T-helper 2 cell treated with Interferon-gamma antibody and Interleukin-4, amounts not matched to agents 5 μg/mL and 100 μg/mL, for 36 hours (primary cell): Measurements from ENCODE around the gene NEUROG1.
"Not testable (repeated sequence)": the region's sequence is repeated elsewhere in the genome, so short reads cannot be mapped to it uniquely, and the experiment has no call there.

Experiments
- DNase-seq: peaks from one replicate; pipeline ENCODE4 v3.0.0; 2021; ENCODE audit warnings: low spot score
- H3K27ac Mint-ChIP-seq: one replicate; pipeline ENCODE4 v1.8.0; 2021; ENCODE audit warnings: mild to moderate bottlenecking, mixed read lengths
- H3K27me3 Mint-ChIP-seq: one replicate; pipeline ENCODE4 v1.8.0; 2021; ENCODE audit warnings: low read depth, mixed read lengths
- H3K36me3 Mint-ChIP-seq: one replicate; pipeline ENCODE4 v1.8.0; 2021; ENCODE audit warnings: low read depth, mixed read lengths
- H3K4me1 Mint-ChIP-seq: one replicate; pipeline ENCODE4 v1.8.0; 2021; ENCODE audit warnings: low read depth, mixed read lengths
- H3K4me3 Mint-ChIP-seq: one replicate; pipeline ENCODE4 v1.8.0; 2022; ENCODE audit warnings: mild to moderate bottlenecking, moderate library complexity, mixed read lengths
- H3K9me3 Mint-ChIP-seq: one replicate; pipeline ENCODE4 v1.8.0; 2021; ENCODE audit warnings: mixed read lengths

The NEUROG1 gene

GRCh38 chr5:135504376-135504775 is 31.4 kb downstream of the NEUROG1 start:
- Mint-ChIP-seq H3K4me1 (no peaks in the 10 kb centered on the region), H3K9me3 (no peaks in the 10 kb centered on the region), H3K36me3 (no peaks in the 10 kb centered on the region), H3K27me3 (peaks cover 40% of the 10 kb centered on the region), H3K27ac (no peak overlapping the region), H3K4me3 (no peak overlapping the region)
- no peak for DNase-seq

GRCh38 chr5:135503871-135504270 is 31.9 kb downstream of the NEUROG1 start:
- H3K27ac Mint-ChIP-seq, result no peak overlapping the region

DNA sequence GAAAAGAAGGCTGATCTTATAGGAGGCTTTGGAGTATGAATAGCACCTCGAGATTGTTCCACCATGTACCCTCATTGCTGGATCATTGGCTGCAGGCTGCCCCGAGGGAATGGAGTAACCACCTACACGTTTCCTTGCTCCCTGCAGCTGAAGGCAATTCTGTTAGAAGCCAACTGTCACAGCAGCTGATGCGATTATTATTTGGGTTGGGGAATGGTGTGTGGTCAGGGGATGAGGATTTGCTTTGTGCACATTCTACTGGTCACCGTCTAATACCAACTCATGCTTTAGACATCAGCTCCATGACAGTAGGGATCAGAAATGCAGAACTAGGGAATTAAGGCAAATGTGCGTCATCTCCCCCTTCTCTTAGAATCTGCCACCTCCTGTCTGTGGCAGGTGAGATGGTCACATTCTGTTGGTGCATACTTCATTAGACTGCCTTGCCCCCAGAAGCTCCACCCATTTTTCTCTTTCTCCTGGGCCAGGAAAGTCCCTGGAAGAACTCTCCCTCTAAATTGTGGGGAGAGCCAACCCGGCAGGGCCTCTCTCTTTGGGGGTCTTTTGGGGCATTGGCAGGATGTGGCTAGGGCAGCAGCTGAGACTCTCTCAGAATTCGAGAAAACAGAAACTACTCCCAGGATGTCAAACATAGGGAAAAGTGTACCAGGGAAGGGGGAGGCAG is 32.8 kb downstream of the NEUROG1 start:
- Mint-ChIP-seq H3K9me3 (no peaks in the 10 kb centered on the region), H3K4me1 (no peaks in the 10 kb centered on the region), H3K27ac (no peak overlapping the region), H3K27me3 (peaks cover 34% of the 10 kb centered on the region), H3K4me3 (no peak overlapping the region), H3K36me3 (no peaks in the 10 kb centered on the region)
- no peak for DNase-seq

More at GRCh38 chr5:135503871-135504270, 31.9 kb downstream of the NEUROG1 start:
- Mint-ChIP-seq H3K36me3 (no peaks in the 10 kb centered on the region), H3K4me3 (no peak overlapping the region), H3K4me1 (no peaks in the 10 kb centered on the region), H3K27me3 (peaks cover 35% of the 10 kb centered on the region), H3K9me3 (no peaks in the 10 kb centered on the region)
- DNase-seq, result no peak

GRCh38 chr5:135501965-135502364 is 33.8 kb downstream of the NEUROG1 start:
- H3K27ac Mint-ChIP-seq, result no peak overlapping the region
- H3K4me1 Mint-ChIP-seq, result no peaks in the 10 kb centered on the region
- peaks cover 33% of the 10 kb centered on the region for H3K27me3 Mint-ChIP-seq
- no peaks in the 10 kb centered on the region for H3K36me3 Mint-ChIP-seq
- DNase-seq, result no peak
- no peaks in the 10 kb centered on the region for H3K9me3 Mint-ChIP-seq
- H3K4me3 Mint-ChIP-seq, result no peak overlapping the region

- Mint-ChIP-seq H3K27me3 (peaks cover 52% of the 10 kb centered on the region), H3K36me3 (no peaks in the 10 kb centered on the region), H3K4me1 (no peaks in the 10 kb centered on the region), H3K9me3 (no peaks in the 10 kb centered on the region), H3K4me3 (no peak overlapping the region), H3K27ac (no peak overlapping the region)
- DNase-seq, result no peak
These were observed 37.1 kb downstream of the NEUROG1 start for GRCh38 chr5:135498637-135498995.

- Mint-ChIP-seq H3K4me3 (no peak overlapping the region), H3K36me3 (no peaks in the 10 kb centered on the region), H3K4me1 (no peaks in the 10 kb centered on the region), H3K27ac (no peak overlapping the region), H3K27me3 (peaks cover 53% of the 10 kb centered on the region), H3K9me3 (no peaks in the 10 kb centered on the region)
- no peak for DNase-seq
These were observed 37.7 kb downstream of the NEUROG1 start for GRCh38 chr5:135497971-135498636.

- H3K36me3 Mint-ChIP-seq, H3K4me1 Mint-ChIP-seq, H3K4me3 Mint-ChIP-seq, H3K9me3 Mint-ChIP-seq, H3K27ac Mint-ChIP-seq, DNase-seq: not testable (repeated sequence)
- peaks cover 70% of the 10 kb centered on the region for H3K27me3 Mint-ChIP-seq
These were observed 40.2 kb downstream of the NEUROG1 start for GRCh38 chr5:135495531-135495930.

- H3K4me3 Mint-ChIP-seq, result no peak overlapping the region
- DNase-seq, result no peak
- H3K27ac Mint-ChIP-seq, result no peak overlapping the region
These were observed 41.6 kb downstream of the NEUROG1 start for GRCh38 chr5:135494196-135494595.

DNA sequence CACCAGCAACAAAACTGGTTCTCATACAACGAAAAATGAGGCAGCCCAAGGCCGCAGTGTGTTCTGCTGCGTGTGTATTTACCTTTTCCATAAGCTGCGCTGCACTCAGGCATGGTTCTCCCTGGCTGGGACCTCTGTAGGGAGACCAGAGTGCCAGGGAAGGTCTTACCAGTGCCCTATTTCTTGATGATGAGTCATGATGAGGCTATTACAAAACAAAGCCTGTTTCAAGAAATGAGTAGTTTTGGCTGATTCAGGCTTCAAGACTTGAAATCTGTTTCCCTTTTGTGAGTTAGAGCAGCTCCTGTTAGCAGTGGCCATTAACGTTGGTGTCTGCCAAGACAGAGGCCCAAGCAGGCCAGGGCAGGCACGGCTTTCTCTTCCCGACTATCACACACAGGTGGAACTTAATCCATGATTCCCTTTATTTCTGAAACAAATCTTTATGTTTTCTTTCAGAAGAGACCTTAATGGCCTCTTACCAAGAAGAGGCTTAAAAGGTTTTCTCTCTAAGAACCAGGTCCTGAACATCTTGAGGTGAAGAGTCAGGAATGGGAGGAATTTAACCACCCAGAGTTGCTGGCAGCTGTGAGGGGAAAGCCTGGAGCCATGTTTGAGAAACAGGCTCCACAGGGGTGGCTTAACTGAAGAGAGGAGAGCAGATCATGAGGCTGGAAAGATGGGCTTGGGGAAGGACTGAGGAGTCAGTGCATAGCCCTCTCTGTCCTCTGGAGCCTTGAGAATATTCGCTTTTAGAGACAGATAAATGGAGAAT is 42.2 kb downstream of the NEUROG1 start:
- H3K4me3 Mint-ChIP-seq, result no peak overlapping the region
- no peaks in the 10 kb centered on the region for H3K4me1 Mint-ChIP-seq
- peaks cover 82% of the 10 kb centered on the region for H3K27me3 Mint-ChIP-seq
- no peak for DNase-seq
- H3K9me3 Mint-ChIP-seq, result no peaks in the 10 kb centered on the region
- no peak overlapping the region for H3K27ac Mint-ChIP-seq
- H3K36me3 Mint-ChIP-seq, result no peaks in the 10 kb centered on the region

More at GRCh38 chr5:135494196-135494595, 41.6 kb downstream of the NEUROG1 start:
- Mint-ChIP-seq H3K27me3 (peaks cover 78% of the 10 kb centered on the region), H3K9me3 (no peaks in the 10 kb centered on the region), H3K4me1 (no peaks in the 10 kb centered on the region), H3K36me3 (no peaks in the 10 kb centered on the region)

- H3K27me3 Mint-ChIP-seq, result peaks cover 89% of the 10 kb centered on the region
- no peaks in the 10 kb centered on the region for H3K9me3 Mint-ChIP-seq
- no peaks in the 10 kb centered on the region for H3K36me3 Mint-ChIP-seq
- no peak overlapping the region for H3K4me3 Mint-ChIP-seq
- H3K27ac Mint-ChIP-seq, result no peak overlapping the region
- no peak for DNase-seq
- no peaks in the 10 kb centered on the region for H3K4me1 Mint-ChIP-seq
These were observed 43.5 kb downstream of the NEUROG1 start for GRCh38 chr5:135492319-135492626.

DNA sequence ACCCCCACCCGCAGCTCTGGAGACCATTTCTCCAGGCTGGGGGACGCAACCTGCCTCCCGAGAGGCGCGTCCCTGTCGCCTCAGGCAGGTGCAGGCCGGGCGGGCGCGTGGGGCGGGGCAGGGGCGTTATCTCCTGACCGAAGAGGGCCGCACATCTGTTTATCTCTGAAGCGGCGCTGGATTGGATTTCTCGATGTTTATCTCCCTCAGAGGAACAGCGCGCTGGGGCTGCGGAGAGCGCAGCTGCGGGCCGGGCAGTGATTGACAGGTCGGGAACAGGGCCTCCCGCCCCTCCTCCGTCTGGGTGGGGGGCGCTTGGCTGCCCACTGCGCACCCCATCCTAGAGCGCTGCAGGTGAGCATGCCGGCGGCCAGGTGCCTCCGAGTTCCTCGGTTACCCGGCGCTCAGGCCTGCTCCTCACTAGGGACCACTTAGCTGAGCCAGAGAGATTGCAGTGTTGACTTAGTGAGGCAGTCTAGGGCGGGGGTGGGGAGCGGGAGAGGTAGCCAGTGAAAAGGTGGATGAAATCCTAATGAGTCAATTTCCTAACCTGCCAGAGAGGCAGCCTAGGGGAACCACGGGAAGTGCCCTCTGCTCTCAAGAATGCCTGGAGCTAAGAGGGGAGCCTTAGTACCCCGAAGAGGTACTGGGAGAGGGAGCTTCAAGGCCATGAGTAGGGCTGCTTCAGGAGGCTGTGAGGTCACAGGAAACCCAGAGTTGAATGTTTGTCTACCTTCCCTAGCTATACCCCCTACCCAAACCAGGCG is 44.0 kb downstream of the NEUROG1 start:
- H3K4me3 Mint-ChIP-seq, result no peak overlapping the region

DNA sequence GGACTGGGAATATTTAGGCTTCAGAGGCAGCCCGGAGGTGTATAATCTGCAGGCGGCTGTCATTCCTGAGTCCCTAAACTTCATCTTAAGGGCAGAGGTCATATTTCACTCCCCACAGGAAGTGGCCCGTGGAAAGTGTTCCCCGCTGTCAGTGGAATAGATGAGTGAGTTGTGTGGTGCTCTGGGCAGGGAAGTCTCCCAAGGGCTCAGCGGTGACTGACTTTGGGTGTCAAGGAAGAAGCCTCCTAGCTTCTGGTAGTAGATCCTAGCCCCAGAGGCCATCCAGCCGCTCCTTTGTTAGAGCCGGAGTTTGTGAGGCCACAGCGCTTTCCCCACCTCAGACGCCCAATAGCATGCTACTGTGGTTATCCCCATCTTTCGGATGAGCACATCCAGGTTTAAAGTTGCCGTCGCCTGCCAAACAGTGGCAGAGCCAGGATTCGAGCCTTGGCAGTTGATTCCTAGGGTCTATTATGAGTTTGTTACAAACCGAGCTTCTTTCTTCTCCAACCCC is 44.7 kb downstream of the NEUROG1 start:
- no peaks in the 10 kb centered on the region for H3K4me1 Mint-ChIP-seq
- no peak for DNase-seq
- H3K4me3 Mint-ChIP-seq, result no peak overlapping the region
- H3K27me3 Mint-ChIP-seq, result peaks cover 93% of the 10 kb centered on the region
- no peak overlapping the region for H3K27ac Mint-ChIP-seq
- H3K36me3 Mint-ChIP-seq, result no peaks in the 10 kb centered on the region
- H3K9me3 Mint-ChIP-seq, result no peaks in the 10 kb centered on the region

More for the DNA sequence above, 44.0 kb downstream of the NEUROG1 start:
- no peak overlapping the region for H3K27ac Mint-ChIP-seq
- H3K4me1 Mint-ChIP-seq, result no peaks in the 10 kb centered on the region
- H3K9me3 Mint-ChIP-seq, result no peaks in the 10 kb centered on the region
- H3K36me3 Mint-ChIP-seq, result no peaks in the 10 kb centered on the region
- DNase-seq, result no peak
- peaks cover 89% of the 10 kb centered on the region for H3K27me3 Mint-ChIP-seq

GRCh38 chr5:135490245-135491037 is 45.3 kb downstream of the NEUROG1 start:
- H3K27ac Mint-ChIP-seq, result no peak overlapping the region
- peaks cover 95% of the 10 kb centered on the region for H3K27me3 Mint-ChIP-seq

More at GRCh38 chr5:135490245-135491037, 45.3 kb downstream of the NEUROG1 start:
- H3K4me1 Mint-ChIP-seq, result no peaks in the 10 kb centered on the region
- H3K4me3 Mint-ChIP-seq, result no peak overlapping the region
- no peaks in the 10 kb centered on the region for H3K9me3 Mint-ChIP-seq
- H3K36me3 Mint-ChIP-seq, result no peaks in the 10 kb centered on the region
- DNase-seq, result no peak
